Activated gamma-delta T cell treated with anti-CD3 and anti-CD28 coated beads, Interleukin-2, amount 50 U/mL, for 16 hours (primary cell): Measurements from ENCODE around the gene OR2J2.
"Not testable (repeated sequence)": the region's sequence is repeated elsewhere in the genome, so short reads cannot be mapped to it uniquely, and the experiment has no call there.

ENCODE experiments used
- DNase-seq: peaks from one replicate; pipeline ENCODE4 v3.0.0-alpha.2; 2020; ENCODE audit warnings: low read depth

The OR2J2 gene

DNA sequence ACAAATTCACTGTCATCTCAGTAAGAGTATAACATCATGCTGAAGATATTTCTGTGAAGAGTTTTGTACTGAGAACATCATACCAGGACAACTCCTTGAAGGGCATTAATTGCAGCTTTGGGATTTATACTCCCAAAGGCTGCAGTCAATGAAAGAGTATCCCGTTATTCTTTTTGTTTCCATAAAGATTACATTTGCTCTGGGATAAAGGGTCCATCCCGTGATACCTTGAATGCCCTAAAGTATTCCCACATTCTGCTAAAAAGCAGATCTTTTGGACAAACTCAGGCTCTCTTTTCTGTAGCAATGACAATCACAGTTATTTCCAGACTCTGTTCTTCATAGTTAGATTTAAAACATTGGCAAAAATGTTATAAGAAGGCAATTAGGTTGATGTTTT lies at the start of gene OR2J2:
OR2J2 (plus strand) TSS at position 301 of the 400 bp plus-strand sequence. CDS start 2,729 bp downstream, outside the sequence.
- not testable (repeated sequence) for DNase-seq

DNA sequence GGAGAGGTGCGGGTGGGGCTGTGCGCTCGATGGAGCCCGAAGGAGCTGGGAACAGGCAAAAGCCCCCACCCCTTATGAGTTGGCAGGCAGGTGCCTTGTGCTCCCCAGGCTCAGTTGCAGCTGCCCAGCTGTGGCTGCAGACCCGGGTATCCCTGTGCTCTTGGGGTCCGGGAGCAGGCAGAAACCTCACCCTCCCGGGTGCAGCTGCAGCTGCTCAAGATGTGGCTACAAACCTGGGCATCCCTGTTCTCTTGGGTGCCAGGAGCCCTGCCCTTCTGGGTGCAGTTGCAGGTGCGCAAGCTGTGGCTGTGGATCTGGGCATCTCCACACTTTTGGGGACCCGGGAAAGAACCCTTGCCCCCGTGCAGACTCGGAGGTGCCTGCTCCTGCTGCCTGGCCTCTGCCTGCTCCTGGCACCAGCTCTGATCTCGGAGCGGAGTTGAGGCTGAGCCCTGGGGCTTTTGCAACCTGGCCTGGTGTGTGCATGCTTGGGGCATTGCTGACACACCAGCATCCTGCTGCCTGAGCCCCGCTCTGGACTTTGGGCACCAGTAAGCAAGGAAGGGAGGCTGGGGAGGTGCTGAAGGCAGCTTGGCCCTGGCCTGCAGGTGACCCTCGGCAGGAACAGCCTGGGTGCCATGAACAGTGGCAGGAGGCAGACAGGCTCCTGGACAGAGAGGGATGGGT lies 41.2 kb upstream of the OR2J2 start:
- DNase-seq = no peak

DNA sequence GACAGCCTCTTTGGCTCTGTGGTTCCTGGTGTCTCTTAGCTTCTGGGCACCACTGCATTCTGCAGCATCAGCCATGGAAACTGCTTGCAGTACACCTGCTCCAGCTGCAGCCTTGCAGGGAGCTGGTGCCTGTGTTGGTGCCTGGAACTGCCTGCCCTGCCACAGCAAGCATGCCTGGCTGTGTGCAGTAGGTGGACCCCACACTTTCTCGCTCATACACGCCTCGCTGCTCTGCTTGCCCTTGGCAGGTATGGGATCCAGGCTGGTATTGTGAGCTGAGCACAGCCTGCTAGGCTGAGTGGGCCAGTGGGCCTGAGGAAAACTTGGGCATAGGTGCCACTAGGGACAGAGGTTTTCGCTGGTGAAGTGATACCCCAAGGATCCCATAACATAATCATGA lies 40.1 kb upstream of the OR2J2 start:
- DNase-seq = no peak

DNA sequence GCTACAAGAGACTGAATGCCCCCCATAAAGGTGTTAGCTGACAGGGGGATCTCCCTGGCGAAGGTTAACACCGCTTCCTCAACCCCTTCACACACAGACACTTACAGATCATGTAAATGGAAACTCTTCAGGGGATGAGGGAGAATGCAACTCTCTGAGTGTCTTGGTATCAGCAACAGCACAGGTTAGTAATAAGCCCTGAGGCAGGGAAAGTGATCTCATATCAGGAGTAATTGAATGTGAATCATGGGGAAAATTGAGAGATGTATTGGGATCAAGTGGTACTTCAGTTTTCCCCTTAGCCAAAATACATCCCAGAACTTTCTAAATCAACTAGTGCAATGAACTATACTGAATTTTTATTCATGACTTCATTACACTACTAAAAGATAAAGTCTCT lies 39.0 kb upstream of the OR2J2 start:
- no peak for DNase-seq

DNA sequence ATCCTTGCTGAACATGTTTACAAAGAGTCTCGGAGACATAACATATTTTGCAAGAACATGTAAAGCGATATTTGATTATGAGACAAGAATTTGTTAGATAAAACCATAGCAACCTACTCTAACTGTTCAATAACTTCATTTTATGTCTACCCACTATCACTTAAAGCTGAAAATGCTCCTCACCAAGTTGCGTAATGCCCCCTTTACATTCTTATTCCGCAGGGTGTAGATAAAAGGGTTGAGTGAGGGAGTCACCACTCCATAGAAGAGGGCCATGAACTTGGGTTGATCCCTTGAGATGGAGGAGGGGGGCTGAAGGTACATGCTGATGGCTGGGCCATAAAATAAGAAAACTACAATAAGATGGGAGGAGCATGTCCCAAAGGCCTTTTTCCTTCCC lies 33.0 kb upstream of the OR2J2 start:
- no peak for DNase-seq

DNA sequence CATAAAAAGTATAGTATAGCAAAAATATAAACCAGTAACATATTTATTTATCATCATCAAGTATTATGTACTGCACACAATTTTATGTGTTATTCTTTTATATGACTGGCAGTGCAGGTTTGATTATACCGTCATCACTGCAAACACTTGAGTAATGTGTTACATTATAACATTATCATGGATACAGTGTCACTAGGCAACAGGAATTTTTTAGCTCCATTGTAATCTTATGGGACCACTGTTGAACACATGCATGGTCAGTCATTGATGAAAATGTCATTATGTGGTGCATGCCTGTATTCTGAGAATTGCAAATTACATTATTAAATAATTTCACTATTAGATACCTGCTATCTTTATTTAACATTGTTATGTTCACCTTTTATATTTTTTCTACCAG lies 29.1 kb upstream of the OR2J2 start:
- DNase-seq = no peak

DNA sequence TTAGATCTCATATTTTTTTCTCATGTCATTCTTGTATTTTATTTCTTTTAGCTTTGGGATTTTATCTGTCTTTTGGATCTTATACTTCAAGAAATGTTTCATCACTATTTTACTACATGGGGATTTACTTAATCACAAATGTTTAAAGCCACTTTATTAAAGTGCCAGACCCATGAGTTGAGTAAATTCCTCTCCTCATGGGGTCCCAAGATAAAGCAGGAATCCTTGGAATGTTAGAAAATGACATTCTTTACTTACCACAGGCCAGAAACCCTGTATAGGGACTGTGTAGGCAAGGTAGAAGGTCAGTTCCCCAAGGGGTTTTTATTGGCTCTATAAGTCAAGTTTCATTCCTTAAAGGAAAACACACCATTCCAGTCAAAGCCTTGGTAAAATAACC lies 28.4 kb upstream of the OR2J2 start:
- DNase-seq = no peak

DNA sequence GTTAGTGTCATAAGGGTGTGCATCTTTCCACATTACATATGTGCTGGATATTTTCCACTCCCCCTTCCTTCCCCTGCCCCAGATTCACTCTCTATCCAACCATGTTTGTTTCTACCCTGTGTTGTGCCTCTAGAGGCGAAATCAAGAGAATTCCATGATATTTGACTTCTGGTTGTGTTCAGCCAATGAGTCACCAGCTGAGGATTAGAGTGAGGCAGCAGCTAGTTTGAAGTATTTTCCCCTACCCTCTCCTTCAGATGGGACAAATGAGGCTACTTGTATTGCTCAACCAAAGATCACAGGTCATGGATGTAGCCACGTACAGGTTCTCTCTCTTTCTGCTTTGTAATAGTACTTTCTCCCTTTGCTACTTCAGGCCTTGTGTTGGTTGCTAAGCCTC lies 24.5 kb upstream of the OR2J2 start:
- no peak for DNase-seq

DNA sequence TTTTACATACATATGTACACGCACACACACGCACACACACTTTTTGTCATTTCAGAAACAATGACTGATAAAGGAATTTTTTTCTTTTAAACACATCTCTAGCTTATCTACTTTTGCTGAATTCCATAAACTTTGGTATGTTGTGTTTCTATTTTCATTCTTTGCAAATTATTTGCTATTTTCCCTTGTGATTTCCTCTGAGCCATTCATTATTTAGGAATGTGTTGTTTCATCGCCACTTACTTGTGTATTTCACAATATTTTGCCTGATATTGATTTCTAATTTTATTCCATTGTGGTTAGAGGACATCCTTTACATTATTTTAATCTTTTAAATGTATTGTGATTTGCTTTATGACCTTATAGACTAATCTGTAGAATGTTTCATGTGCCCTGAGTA lies 23.6 kb upstream of the OR2J2 start:
- no peak for DNase-seq

DNA sequence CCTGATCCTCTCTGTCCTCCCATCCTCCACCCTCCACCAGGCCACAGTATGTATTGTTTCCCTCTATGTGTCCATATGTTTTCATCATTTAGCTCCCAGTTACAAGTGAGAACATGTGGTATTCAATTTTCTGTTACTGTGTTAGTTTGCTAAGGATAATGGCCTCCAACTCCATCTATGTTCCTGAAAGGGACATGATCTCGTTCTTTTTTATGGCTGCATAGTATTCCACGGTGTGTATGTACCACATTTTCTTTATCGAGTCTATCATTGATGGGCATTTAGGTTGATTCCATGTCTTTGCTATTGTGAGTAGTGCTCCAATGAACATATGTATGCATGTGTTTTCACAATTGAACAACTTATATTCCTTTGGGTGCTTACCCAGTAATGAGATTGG lies 21.3 kb upstream of the OR2J2 start:
- not testable (repeated sequence) for DNase-seq

DNA sequence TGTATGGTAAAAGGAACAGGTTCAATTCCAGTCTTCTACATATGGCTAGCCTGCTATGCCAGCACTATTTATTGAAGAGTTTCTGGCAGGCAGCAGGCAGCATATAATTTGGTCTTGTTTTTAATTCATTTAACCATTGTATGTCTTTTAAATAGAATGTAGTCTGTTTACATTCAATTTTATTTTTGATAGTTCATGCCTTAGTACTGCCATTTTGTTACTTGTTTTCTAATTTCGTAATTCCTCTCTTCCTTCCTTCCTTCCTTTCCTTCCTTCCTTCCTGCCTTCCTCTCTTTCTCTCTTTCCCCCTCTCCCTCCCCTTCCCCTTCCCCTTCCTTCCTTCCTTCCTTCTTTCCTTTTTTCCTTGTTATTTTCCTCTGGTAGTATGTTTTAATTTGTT lies 17.6 kb upstream of the OR2J2 start:
- no peak for DNase-seq

DNA sequence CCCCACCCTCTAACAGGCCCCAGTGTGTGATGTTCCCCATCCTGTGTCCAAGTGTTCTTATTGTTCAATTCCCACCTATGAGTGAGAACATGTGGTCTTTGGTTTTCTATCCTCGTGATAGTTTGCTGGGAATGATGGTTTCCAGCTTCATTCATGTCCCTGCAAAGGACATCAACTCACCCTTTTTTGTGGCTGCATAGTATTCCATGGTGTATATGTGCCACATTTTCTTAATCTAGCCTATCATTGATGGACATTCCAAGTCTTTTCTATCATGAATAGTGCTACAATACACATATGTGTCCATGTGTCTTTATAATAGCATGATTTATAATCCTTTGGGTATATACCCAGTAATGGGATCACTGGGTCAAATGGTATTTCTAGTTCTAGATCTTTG lies 15.5 kb upstream of the OR2J2 start:
- DNase-seq = not testable (repeated sequence)

DNA sequence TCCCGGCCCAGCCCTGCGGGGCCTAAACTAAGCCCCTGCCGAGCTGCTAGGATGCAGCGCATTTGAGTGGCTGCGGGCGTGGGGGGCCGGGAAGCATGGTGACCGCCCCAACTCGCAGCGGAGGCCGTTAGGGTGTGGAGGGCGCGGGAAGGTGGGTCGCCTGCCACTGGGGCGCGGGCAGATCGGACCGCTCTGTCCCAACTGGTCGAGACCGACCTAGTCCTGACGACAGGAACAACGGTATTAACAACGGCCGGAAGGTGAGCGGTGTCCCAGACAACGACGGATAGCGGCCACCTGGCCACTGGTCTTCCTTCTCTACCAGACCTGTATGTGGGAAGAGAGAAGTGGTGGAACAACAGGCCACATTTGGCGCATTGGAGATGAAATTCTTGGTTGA lies 10.8 kb upstream of the OR2J2 start:
- DNase-seq = not testable (repeated sequence)

DNA sequence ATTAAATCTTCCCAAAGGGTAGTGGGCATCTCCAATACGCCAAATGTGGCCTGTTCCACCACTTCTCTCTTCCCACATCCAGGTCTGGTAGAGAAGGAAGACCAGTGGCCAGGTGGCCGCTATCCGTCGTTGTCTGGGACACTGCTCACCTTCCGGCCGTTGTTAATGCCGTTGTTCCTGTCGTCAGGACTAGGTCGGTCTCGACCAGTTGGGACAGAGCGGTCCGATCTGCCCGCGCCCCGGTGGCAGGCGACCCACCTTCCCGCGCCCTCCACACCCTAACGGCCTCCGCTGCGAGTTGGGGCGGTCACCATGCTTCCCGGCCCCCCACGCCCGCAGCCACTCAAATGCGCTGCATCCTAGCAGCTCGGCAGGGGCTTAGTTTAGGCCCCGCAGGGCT lies 5.1 kb upstream of the OR2J2 start:
- not testable (repeated sequence) for DNase-seq

DNA sequence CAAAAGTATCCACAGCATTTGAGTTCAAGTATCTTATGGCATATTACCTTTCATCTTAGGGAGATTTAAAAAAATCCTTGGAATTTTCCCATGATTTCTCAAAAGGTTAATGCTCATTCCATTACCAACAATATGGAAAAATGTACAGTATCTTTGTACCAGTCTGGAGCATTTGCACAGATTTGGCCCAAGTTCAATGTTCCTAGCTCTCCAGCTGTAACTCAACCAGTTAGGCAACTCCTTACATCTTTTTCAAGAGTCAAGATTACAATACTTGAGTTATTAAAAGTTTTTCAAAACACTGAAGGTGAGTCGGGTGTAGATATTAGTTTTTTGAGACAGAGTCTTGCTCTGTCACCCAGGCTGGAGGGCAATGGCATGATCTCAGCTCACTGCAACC lies 1.0 kb downstream of the OR2J2 start:
- no peak for DNase-seq

DNA sequence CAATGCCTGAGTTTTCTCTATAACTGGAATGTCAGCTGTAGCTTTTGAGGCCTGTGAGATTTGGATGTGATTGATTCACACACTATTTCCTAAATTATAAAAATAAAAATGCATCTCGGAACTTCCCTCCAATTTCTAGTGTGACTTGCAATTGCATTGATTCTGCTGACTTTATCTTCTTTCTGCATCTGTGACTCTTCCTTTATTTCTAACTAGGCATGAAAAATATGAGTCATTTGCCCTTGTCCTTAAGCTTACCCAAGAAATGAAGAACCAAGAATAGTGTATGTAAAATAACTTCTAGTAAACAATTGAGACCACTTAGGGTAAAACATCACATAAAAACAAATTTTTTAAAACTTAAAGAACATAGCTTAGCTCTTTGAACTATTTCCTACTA lies 12.9 kb downstream of the OR2J2 start:
- DNase-seq = no peak

DNA sequence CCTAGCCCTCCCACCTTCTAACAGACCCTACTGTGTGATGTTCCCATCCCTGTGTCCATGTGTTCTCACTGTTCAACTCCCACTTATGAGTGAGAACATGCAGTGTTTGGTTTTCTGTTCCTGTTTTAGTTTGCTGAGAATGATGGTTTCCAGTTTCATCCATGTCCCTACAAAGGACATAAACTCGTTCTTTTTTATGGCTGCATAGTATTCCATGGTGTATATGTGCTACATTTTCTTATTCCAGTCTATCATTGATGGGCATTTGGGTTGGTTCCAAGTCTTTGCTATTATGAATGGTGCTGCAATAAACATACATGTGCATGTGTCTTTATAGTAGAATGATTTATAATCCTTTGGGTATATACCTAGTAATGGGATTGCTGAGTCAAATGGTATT lies 18.0 kb downstream of the OR2J2 start:
- DNase-seq = not testable (repeated sequence)

DNA sequence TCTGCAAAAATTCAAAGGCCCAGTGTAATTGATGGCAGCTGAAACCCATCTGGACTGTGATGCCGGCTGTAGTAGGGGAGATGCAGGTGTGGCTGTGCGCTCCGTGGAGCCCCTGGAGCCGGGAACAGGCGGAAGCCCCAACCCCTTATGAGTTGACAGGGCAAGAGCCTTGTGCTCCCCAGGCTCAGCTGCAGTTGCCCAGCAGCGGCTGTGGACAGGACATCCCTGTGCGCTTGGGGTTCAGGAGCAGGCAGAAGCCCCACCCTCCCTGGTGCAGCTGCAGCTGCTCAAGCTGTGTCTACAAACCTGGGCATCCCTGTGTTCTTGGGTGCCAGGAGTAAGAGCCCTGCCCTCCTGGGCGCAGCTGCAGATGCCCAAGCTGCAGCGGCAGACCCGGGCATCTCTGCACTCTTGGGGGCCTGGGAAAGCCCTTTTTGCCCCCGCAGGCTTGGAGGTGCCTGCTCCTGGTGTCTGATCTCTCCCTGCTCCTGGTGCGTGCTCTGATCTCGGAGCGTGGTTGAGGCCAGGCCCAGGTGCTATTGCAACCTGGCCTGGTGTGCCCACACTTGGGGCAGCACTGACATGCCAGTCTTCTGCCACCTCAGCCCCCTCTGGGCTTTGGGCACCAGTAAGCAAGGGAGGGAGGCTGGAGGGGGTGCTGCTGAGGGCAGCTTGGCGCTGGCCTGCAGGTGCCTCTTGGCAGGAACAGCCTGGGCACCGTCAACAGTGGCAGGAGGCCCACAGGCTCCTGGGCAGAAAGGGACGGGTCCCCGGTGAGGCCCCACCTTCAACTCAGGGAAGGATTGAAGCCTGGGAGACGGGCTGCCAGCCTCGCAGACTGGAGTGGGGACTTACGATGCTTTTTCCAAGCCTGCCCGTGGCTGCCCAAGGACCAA lies 30.3 kb downstream of the OR2J2 start:
- no peak for DNase-seq

DNA sequence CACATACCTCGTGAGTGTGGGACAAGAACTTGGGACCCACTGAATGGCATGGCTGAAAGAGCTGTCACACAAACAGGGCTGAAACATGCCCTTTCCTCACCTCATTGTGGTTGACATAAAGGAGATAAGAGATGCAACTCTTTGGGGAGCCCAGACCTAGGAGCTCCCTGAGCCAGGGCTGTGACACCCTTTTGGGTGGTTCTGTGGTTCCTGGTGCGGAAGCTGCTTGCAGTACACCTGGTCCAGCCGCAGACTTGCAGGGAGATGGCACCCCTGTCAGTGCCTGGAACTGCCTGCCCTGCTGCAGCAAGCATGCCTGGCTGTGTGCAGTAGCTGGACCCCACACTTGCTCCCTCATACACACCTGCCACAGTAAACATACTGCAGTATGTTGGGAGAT lies 31.3 kb downstream of the OR2J2 start:
- no peak for DNase-seq

DNA sequence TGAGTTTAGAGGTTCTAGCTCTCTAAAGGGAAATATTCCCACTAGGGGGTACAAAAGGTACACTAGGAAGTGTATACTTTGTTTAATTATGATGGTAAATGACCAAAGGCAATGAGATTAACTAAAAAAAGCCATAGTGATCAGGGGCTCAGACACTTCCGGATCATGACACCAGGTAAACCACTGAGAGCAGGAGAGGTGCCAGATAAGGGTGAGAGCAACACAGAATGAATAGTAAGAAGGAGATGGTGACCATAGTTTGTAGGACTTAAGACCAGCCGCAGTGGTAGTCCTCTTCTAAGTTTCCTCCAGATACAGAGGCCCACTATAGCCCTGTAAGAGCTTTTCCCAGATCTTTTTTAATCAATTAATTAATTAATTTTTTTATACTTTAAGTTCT lies 40.8 kb downstream of the OR2J2 start:
- no peak for DNase-seq

DNA sequence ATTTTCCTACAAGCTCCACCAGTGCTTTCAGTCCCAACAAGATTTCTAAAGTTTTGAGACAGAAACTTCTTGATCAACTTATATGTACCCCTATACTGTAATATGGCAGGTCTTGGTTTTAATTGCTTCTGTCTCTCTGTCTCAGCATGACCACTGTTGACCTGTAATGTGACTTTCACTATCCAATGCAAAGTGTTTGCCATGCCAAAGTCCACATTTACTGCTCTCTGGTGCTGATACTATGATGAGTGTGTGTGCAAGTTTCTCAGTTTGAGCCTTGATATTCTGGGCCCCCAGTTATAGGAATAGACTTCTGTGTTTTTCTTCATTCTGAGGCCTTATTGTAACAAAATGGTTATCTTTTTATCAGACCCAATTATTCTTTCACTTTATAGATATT lies 45.8 kb downstream of the OR2J2 start:
- DNase-seq = no peak

DNA sequence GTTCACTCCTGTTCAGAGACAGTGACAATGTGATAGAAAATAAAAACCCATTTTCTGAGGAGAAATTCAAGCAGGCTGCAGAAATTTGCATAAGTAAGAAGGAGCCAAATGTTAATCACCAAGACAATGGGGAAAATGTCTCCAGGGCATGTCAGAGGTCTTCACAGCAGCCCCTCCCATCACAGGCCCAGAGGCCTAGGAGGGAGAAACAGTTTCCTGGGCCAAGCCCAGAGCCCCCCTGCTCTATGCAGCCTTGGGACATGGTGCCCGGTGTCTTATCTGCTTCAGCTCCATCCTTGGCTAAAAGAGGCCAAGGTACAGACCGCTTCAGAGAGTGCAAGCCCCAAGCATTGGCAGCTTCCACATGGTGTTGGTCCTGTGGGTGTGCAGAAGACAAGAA lies 46.5 kb downstream of the OR2J2 start:
- not testable (repeated sequence) for DNase-seq

DNA sequence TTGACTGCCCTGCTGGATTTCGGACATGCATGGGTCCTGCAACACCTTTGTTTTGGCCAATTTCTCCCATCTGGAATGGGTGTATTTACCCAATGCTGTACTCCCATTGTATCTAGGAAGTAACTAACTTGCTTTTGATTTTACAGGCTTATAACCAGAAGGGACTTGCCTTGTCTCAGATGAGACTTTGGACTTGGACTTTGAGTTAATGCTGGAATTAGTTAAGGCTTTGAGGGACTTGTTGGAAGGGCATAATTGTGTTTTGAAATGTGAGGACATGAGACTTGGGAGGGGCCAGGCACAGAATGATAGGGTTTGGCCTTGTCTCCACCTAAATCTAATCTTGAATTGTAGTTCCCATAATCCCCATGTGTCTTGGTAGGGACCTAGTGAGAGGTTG lies 47.3 kb downstream of the OR2J2 start:
- not testable (repeated sequence) for DNase-seq
